ENCODE measurements around the gene PSMG3.

Gene PSMG3

DNA sequence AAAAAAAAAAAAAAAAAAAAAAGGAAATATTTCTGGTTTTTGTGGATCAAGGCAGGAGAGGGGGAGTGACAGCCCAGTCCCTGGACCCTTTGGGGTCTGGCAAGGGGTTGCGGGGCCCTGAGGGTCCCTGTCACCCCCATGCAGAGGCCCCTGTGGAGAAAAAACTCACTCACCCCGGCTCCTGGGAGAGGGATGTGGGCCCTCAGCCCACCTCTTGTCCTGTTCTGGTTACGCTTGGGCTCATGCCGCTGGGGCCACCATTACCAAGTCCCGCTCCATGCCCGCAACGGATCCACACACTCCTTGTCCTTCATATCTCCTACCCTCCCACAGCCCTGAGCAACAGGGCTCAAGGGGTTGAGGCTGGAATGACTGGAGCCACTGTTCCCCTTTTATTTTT, 12.8 kb downstream of the PSMG3 start:
- DNase-seq = no peak

GRCh38 chr7:1555813-1556543, 13.9 kb downstream of the PSMG3 start, which contains the start of gene TMEM184A:
TSS of gene TMEM184A (minus strand) at chr7:1556205. CDS start at chr7:1555484, 721 bp downstream.
- DNase-seq = peak; percentile 48 to 54

GRCh38 chr7:1555046-1555812, 14.6 kb downstream of the PSMG3 start:
- no peak for DNase-seq

DNA sequence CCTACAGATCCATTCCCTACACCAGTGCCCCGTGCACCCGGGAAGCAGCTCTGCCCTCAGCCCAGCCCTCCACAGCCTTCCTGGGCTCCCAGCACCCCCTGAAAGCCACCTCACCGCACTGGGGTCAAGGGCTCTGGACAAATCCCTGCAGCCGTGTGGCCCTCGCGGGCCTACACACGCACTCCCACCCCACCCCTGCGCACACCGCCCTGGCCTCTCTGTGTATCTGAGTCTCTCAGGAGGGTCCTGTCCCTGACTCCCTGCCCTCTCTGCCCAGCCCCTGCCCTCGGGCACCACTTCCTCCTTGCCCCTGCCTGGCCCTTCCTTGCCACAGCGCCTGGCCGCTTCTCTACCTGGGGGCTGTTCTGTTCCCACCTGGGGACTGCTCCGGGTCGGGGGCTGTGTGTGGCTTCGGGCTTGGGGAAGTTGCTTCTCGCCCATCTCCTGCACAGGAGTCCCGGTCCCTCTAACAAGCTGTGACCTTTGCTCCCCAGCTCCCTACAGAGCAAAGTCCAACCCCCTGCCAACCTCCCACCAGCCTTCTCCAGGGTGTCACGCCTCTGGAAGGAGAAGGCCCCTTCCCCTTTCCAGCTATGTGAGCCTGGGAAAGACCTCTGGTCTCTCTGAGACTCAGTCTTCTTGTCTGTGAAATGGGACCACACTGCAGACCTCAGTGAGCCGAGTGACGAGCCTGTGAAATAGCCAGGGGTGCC, 15.3 kb downstream of the PSMG3 start:
- DNase-seq = no peak

- DNase-seq = no peak
Observed at GRCh38 chr7:1553512-1554210, 16.2 kb downstream of the PSMG3 start.

DNA sequence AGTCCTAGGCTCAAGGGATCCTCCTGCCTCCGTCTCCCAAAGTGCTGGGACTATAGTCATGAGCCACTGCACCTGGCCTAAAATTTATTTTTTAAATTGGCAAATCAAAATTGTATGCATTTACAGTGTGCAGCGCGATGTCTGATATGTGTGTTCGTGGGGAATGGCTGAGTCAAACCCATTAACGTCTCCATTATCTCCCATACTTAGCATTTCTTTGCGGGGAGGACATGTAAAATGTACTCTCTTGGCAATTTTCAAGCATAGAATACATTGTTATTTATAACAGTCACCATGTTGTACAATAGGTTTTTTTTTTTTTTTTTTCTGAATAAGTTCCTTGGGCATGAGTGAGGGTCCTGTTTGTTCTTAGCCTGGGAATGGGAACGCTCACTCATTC, 17.6 kb downstream of the PSMG3 start:
- DNase-seq = no peak

DNA sequence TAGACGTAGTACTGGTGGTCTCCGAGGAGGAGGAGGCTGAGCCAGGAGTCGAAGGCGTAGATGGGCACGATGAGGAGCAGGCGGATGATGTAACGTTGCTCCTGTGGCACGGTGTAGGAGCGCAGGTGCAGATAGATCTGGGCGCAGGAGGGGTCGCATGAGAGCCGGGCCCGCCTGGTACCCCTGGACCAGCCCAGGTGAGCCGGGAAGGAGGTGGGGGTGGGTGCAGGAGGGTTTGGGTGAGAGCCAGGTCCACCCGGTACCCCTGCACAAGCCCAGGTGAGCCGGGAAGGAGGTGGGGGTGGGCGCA, 19.0 kb downstream of the PSMG3 start:
- DNase-seq = no peak

GRCh38 chr7:1550005-1550845, 19.6 kb downstream of the PSMG3 start:
- no peak for DNase-seq

GRCh38 chr7:1549357-1550004, 20.4 kb downstream of the PSMG3 start:
- DNase-seq = no peak

GRCh38 chr7:1548944-1549343, 20.9 kb downstream of the PSMG3 start:
- no peak for DNase-seq

DNA sequence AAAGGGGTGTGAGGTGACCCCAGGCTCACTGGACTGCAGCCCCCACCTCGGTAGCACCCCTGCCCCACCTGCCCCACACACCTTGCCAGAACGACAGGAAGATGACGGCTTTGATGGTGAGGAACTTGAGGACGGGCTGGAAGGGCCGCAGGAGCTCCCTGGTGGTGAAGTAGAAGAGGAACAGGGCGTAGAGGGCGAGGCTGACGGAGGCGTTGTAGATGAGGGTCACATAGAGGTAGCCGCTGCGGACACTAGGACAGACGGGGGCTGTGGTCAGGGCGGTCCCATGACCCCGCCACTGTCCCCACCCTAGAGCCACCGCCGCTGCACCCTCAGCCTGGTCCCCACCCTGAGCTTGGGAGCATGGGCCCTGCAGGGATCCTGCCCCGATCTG, 21.4 kb downstream of the PSMG3 start:
- no peak for DNase-seq

- no peak for DNase-seq
Observed at GRCh38 chr7:1547777-1548437, 21.9 kb downstream of the PSMG3 start.

DNA sequence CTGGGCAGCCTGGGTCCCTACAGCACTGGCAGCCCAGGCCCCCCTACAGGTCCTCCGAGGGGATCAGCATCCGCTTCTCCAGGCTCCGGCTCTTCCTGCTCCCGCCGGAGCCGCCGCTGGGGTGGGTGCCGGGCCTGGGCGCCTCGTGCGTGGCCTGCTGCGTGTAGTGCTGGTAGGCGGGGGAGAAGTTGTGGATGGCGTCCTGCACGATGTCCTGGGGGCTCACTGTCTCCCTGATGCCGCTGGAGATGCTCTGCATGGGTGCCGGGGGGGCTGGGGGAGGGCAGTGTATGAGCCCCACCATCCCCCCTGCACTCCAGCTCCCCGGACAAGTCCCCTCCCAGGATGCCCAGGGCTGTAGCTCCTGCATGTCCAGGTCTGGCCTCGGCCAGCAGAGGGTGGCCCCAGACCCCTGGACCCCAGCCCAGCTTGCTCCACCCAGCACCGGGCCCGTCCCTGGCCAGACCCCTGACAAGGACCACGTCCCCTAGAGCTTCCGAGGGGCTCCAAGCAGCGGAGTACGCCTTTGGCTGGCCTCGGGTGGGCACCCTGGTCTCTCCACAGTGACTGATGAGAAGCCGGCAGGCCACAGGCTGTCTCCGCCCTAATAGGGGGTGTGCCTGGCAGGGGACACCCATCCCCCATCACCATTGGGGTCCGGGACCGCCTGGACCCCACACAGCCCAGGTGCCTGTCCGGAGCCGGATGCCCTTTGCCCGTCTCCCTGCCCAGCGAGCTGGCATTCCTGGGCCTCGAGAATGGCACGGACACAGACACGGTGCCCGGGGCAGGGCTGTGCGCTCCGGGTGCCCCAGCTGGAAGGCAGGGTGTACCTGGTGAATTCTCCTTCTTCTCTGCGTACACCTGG, 22.7 kb downstream of the PSMG3 start:
- DNase-seq = no peak

GRCh38 chr7:1546274-1546908, 23.4 kb downstream of the PSMG3 start:
- DNase-seq = no peak

DNA sequence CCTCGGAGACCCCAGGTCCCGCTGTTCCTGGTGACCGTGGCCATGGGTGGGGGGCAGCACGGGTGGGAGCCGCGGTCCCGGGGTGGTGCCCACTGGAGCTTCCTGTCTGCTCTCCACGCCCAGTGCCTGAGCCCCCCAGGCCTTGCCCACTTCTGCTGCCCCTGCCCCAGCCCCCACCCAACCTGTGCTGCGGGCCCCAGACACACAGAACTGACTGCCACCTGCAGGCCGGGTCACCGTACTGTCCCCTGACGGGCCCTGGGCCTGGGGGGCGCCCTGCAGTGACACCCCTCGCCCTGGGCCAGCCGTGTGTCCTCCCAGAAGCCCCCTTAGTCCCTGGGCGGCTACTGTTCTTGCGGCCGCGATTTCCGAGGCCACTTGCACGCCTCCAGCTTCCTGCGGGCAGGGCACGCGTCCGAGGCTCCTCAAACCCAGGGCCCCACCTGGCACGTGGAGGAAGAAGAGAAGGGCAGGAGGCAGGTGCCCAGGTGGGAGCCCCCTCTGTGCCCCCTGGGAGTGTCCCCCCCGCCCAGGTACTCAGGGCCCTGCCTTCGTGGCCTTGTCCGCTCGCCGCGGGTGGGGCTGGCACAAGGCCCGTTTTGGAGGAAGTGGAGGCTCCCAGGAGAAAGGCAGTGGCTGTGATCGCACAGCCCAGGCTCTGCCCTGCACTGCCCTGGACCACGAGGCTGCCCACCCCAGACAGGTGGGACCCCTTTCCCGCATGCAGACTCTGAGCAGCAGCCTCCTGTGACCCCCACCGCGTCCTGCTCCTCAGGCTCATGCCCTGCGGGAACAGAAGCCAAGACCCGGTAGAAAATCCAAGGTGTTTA, 24.2 kb downstream of the PSMG3 start:
- no peak for DNase-seq

- DNase-seq = no peak
Observed at GRCh38 chr7:1544896-1545416, 24.9 kb downstream of the PSMG3 start.

GRCh38 chr7:1544178-1544895, 25.5 kb downstream of the PSMG3 start:
- no peak for DNase-seq

GRCh38 chr7:1543826-1544177, 26.0 kb downstream of the PSMG3 start:
- DNase-seq = no peak

All from CD4-positive, alpha-beta T cell treated with Interleukin-1 beta for 1 hour (primary cell).